T-cell (primary cell): ENCODE data around the gene SGIP1. TPM values are rescaled to one million over a fixed set of nuclear protein-coding genes. Genes with fewer than 3 reads are reported as not detected.
"Not testable (repeated sequence)": the region's sequence is repeated elsewhere in the genome, so short reads cannot be mapped to it uniquely, and the experiment has no call there.

Source experiments
- ATAC-seq, 4 experiments: fragments of 200-7000 bp in 3 of 4; fragments of 150-1000 bp in 1 of 4; cut with Tn5 transposase; replicated peaks in 1 of 4; 1 replicate in 3 of 4; 2 replicates in 1 of 4; pipeline ENCODE4 v1.10.0; 2021; ENCODE audit warnings: moderate library complexity in 3 of 4, mild to moderate bottlenecking in 2 of 4, moderate number of reproducible peaks in 1 of 4
- CTCF ChIA-PET, 2 donors: fragments of 300-600 bp; sonication (Branson Sonifier 250); formaldehyde crosslinking; loops; one replicate each; lab custom pipeline; 2022; ENCODE audit warnings: antibody characterized with exemption in 2 of 2; lab: Charles Lee
- POLR2A ChIA-PET, 2 donors: fragments of 300-600 bp; sonication (Branson Sonifier 250); formaldehyde crosslinking; loops; one replicate each; lab custom pipeline; 2022; ENCODE audit warnings: antibody characterized with exemption in 2 of 2; lab: Charles Lee
- DNase-seq, 35 experiments: peaks; one replicate each; pipeline versions ENCODE4 v3.0.0 to v3.0.0-alpha.2; 2013 to 2023
- H3K27ac ChIP-seq: one replicate; pipeline ENCODE4 v1.5.1; 2013; ENCODE audit warnings: low read length
- H3K27me3 ChIP-seq, 2 experiments: replicated peaks in 1 of 2; 1 replicate in 1 of 2; 2 replicates in 1 of 2; pipeline versions ENCODE4 v1.6.1 to v1.7.0; 2013; ENCODE audit warnings: low read length in 1 of 2, mixed read lengths in 1 of 2; ENCODE audit not compliant: control insufficient read depth in 2 of 2, insufficient read depth in 2 of 2; ENCODE audit errors: extremely low read depth in 1 of 2
- H3K36me3 ChIP-seq, 2 donors: 1 replicate in 1 of 2; 2 replicates in 1 of 2; pipeline versions ENCODE4 v1.6.1 to v1.7.0; 2013; ENCODE audit warnings: low read length in 1 of 2; ENCODE audit not compliant: control insufficient read depth in 2 of 2, insufficient read depth in 1 of 2; ENCODE audit errors: extremely low read depth in 1 of 2
- H3K4me1 ChIP-seq, 2 experiments: 1 replicate in 1 of 2; 2 replicates in 1 of 2; pipeline versions ENCODE4 v1.6.1 to v1.7.0; 2013; ENCODE audit warnings: low read length in 2 of 2, mixed read lengths in 1 of 2; ENCODE audit not compliant: insufficient read depth in 2 of 2, control insufficient read depth in 1 of 2; ENCODE audit errors: extremely low read depth in 1 of 2
- H3K4me3 ChIP-seq, 2 donors: 1 replicate in 1 of 2; 2 replicates in 1 of 2; pipeline versions ENCODE4 v1.5.1 to v1.7.0; 2013; ENCODE audit warnings: mild to moderate bottlenecking in 2 of 2, low read length in 1 of 2, moderate library complexity in 1 of 2; ENCODE audit not compliant: control insufficient read depth in 1 of 2; ENCODE audit errors: extremely low read depth in 1 of 2
- H3K9me3 ChIP-seq: 2 replicates; pipeline ENCODE4 v1.7.0; 2013
- H3K27ac Mint-ChIP-seq, 2 donors: one replicate each; pipeline ENCODE4 v1.8.0; 2020 to 2021; ENCODE audit warnings: mild to moderate bottlenecking in 2 of 2, mixed read lengths in 2 of 2
- H3K27me3 Mint-ChIP-seq, 2 donors: one replicate each; pipeline ENCODE4 v1.8.0; 2021 to 2022; ENCODE audit warnings: mixed read lengths in 2 of 2
- H3K36me3 Mint-ChIP-seq: one replicate; pipeline ENCODE4 v1.8.0; 2021; ENCODE audit warnings: mixed read lengths
- H3K4me1 Mint-ChIP-seq, 3 donors: one replicate each; pipeline ENCODE4 v1.8.0; 2020 to 2022; ENCODE audit warnings: mixed read lengths in 3 of 3, mild to moderate bottlenecking in 1 of 3
- H3K4me3 Mint-ChIP-seq, 3 donors: one replicate each; pipeline ENCODE4 v1.8.0; 2020 to 2022; ENCODE audit warnings: mild to moderate bottlenecking in 3 of 3, mixed read lengths in 3 of 3, moderate library complexity in 3 of 3
- H3K9me3 Mint-ChIP-seq, 3 donors: one replicate each; pipeline ENCODE4 v1.8.0; 2020 to 2022; ENCODE audit warnings: mixed read lengths in 3 of 3
- WGBS: methylation state at CpG from one replicate; pipeline ENCODE4 v1.1.5; 2013; ENCODE audit warnings: missing lambda C conversion rate; ENCODE audit not compliant: insufficient coverage; 5-methylcytosine and 5-hydroxymethylcytosine counted together
- total RNA-seq, 35 experiments: library from RNA in 6 of 35; stranded (reverse) in 6 of 35; fragments of 120-200 nt in 1 of 35; gene quantifications; one replicate each; pipeline versions ENCODE4 v1.2.1 to v1.2.4 and lab custom pipeline; 2013 to 2026

The SGIP1 gene
- total RNA-seq, 5 donors from 2014 or later (not counting 1 experiment from before 2014, with no cell fraction given) = not detected

GRCh38 chr1:66785800-66786199, 251.8 kb downstream of the SGIP1 start:
- H3K27ac ChIP-seq, H3K4me3 ChIP-seq, H3K36me3 Mint-ChIP-seq, POLR2A ChIA-PET, ATAC-seq, H3K27me3 ChIP-seq, H3K9me3 ChIP-seq, H3K4me3 Mint-ChIP-seq, DNase-seq, H3K27me3 Mint-ChIP-seq, H3K27ac Mint-ChIP-seq, H3K36me3 ChIP-seq, H3K9me3 Mint-ChIP-seq: not testable (repeated sequence)
- peaks cover 12 to 14% (median 13%) of the 10 kb centered on the region in 3 donors for H3K4me1 Mint-ChIP-seq
- no CpG with 5 or more reads among the region's 2 CpGs for WGBS
- CTCF ChIA-PET = interaction anchor here in 1 of 2 donors (0.6 kb wide), 1 partner anchor 100 kb away, joined by 3 read pairs; no protein-coding TSS in a partner anchor
- H3K4me1 ChIP-seq = peaks cover 3 to 18% of the 10 kb centered on the region in 2 experiments

GRCh38 chr1:66787641-66788040, 253.7 kb downstream of the SGIP1 start:
- no peak overlapping the region for H3K27ac ChIP-seq
- Mint-ChIP-seq H3K27ac (peak overlapping the region in 1 of 2 donors; percentile 41), H3K36me3 (no peaks in the 10 kb centered on the region), H3K27me3 (no peaks in the 10 kb centered on the region), H3K4me1 (peaks cover 12 to 14% (median 13%) of the 10 kb centered on the region in 3 donors), H3K9me3 (no peaks in the 10 kb centered on the region), H3K4me3 (no peak overlapping the region)
- H3K4me3 ChIP-seq = no peak overlapping the region
- CTCF ChIA-PET = interaction anchor here in 1 of 2 donors (0.6 kb wide), 1 partner anchor 424 kb away, joined by 4 read pairs; no protein-coding TSS in a partner anchor
- H3K36me3 ChIP-seq = no peaks in the 10 kb centered on the region
- DNase-seq (no peak), ATAC-seq (no peak)
- WGBS = 61% methylated on average over 2 of the region's 4 CpGs
- H3K9me3 ChIP-seq = no peaks in the 10 kb centered on the region
- peaks cover 3 to 18% of the 10 kb centered on the region in 2 experiments for H3K4me1 ChIP-seq
- H3K27me3 ChIP-seq = no peaks in the 10 kb centered on the region
- POLR2A ChIA-PET = interaction anchor here in 1 of 2 donors (0.6 kb wide), 2 partner anchors 18 to 143 kb away, joined by 5 to 7 read pairs; no protein-coding TSS in a partner anchor

- H3K27me3 Mint-ChIP-seq = no peaks in the 10 kb centered on the region
- no CpG with 5 or more reads among the region's 6 CpGs for WGBS
- H3K4me3 Mint-ChIP-seq = peak overlapping the region; percentile 29 to 61 (median 38)
- no peak overlapping the region for H3K27ac ChIP-seq
- no peaks in the 10 kb centered on the region for H3K36me3 Mint-ChIP-seq
- no peaks in the 10 kb centered on the region for H3K9me3 ChIP-seq
- H3K4me1 Mint-ChIP-seq = peaks cover 12 to 14% (median 13%) of the 10 kb centered on the region in 3 donors
- H3K9me3 Mint-ChIP-seq = no peaks in the 10 kb centered on the region
- peak; percentile 61 to 100 (median 87) for ATAC-seq
- CTCF ChIA-PET = interaction anchor here in 1 of 2 donors (0.6 to 0.9 kb wide), 2 partner anchors 11 to 424 kb away, joined by 3 to 4 read pairs; no protein-coding TSS in a partner anchor
- no peaks in the 10 kb centered on the region for H3K27me3 ChIP-seq
- H3K4me1 ChIP-seq = peaks cover 3 to 18% of the 10 kb centered on the region in 2 experiments
- H3K4me3 ChIP-seq = no peak overlapping the region
- H3K36me3 ChIP-seq = no peaks in the 10 kb centered on the region
- POLR2A ChIA-PET = interaction anchor here in 1 of 2 donors (0.6 kb wide), 3 partner anchors 18 to 406 kb away, joined by 3 to 7 read pairs (median 5); no protein-coding TSS in a partner anchor
- peak overlapping the region; percentile 55 to 62 for H3K27ac Mint-ChIP-seq
- DNase-seq = peak in 28 of 35 experiments; percentile 2 to 67 (median 22)
Observed at GRCh38 chr1:66788231-66788939, 254.4 kb downstream of the SGIP1 start.

GRCh38 chr1:66791621-66792610, 258.0 kb downstream of the SGIP1 start:
- Histone ChIP-seq H3K27ac (no peak overlapping the region), H3K36me3 (no peaks in the 10 kb centered on the region), H3K4me1 (peaks cover 3 to 18% of the 10 kb centered on the region in 2 experiments), H3K27me3 (no peaks in the 10 kb centered on the region), H3K9me3 (no peaks in the 10 kb centered on the region), H3K4me3 (no peak overlapping the region)
- POLR2A ChIA-PET = no interaction called here
- no peak overlapping the region for H3K27ac Mint-ChIP-seq
- H3K36me3 Mint-ChIP-seq = no peaks in the 10 kb centered on the region
- peaks cover 12 to 14% (median 12%) of the 10 kb centered on the region in 3 donors for H3K4me1 Mint-ChIP-seq
- H3K9me3 Mint-ChIP-seq = no peaks in the 10 kb centered on the region
- CTCF ChIA-PET = no interaction called here
- ATAC-seq (no peak), DNase-seq (no peak)
- H3K27me3 Mint-ChIP-seq = no peaks in the 10 kb centered on the region
- no CpG with 5 or more reads among the region's 5 CpGs for WGBS
- H3K4me3 Mint-ChIP-seq = no peak overlapping the region

- not testable (repeated sequence) for ATAC-seq, DNase-seq
Observed at GRCh38 chr1:66795839-66796238, 261.9 kb downstream of the SGIP1 start.

More at GRCh38 chr1:66795839-66796238, 261.9 kb downstream of the SGIP1 start:
- H3K4me3 Mint-ChIP-seq, H3K27ac Mint-ChIP-seq, H3K9me3 Mint-ChIP-seq, POLR2A ChIA-PET, H3K4me1 ChIP-seq, H3K27me3 ChIP-seq, H3K4me3 ChIP-seq, H3K27ac ChIP-seq, CTCF ChIA-PET, H3K36me3 ChIP-seq, H3K27me3 Mint-ChIP-seq, H3K36me3 Mint-ChIP-seq, H3K4me1 Mint-ChIP-seq, H3K9me3 ChIP-seq: not testable (repeated sequence)
- WGBS = no CpG with 5 or more reads among the region's 2 CpGs
